ENCODE data around the gene MAP2. TPM values are rescaled to one million over a fixed set of nuclear protein-coding genes. Genes with fewer than 3 reads are reported as not detected.
A peak's percentile ranks its signal among the peaks of the same experiment; 100 is the strongest.

MAP2 gene, protein sequence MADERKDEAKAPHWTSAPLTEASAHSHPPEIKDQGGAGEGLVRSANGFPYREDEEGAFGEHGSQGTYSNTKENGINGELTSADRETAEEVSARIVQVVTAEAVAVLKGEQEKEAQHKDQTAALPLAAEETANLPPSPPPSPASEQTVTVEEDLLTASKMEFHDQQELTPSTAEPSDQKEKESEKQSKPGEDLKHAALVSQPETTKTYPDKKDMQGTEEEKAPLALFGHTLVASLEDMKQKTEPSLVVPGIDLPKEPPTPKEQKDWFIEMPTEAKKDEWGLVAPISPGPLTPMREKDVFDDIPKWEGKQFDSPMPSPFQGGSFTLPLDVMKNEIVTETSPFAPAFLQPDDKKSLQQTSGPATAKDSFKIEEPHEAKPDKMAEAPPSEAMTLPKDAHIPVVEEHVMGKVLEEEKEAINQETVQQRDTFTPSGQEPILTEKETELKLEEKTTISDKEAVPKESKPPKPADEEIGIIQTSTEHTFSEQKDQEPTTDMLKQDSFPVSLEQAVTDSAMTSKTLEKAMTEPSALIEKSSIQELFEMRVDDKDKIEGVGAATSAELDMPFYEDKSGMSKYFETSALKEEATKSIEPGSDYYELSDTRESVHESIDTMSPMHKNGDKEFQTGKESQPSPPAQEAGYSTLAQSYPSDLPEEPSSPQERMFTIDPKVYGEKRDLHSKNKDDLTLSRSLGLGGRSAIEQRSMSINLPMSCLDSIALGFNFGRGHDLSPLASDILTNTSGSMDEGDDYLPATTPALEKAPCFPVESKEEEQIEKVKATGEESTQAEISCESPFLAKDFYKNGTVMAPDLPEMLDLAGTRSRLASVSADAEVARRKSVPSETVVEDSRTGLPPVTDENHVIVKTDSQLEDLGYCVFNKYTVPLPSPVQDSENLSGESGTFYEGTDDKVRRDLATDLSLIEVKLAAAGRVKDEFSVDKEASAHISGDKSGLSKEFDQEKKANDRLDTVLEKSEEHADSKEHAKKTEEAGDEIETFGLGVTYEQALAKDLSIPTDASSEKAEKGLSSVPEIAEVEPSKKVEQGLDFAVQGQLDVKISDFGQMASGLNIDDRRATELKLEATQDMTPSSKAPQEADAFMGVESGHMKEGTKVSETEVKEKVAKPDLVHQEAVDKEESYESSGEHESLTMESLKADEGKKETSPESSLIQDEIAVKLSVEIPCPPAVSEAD (N-terminal part only)
- 1 to 10 TPM; 1.8 TPM for total RNA-seq
- 172 TPM for polyA plus RNA-seq (2013, experiment 1 of 2)
- 153 TPM for polyA plus RNA-seq (2013, experiment 2 of 2)
- long read RNA-seq, experiment 1, partial matches to known transcripts: 1 of 1 reads
- long read RNA-seq, experiment 1, other reads (novel, unspliced or antisense): 0 of 1 reads
- long read RNA-seq, experiment 2: 0 reads
- long read RNA-seq, experiment 3, partial matches to known transcripts: 0 of 1 reads
- long read RNA-seq, experiment 3, other reads (novel, unspliced or antisense): 1 of 1 reads
- long read RNA-seq, experiment 4: 0 reads

DNA sequence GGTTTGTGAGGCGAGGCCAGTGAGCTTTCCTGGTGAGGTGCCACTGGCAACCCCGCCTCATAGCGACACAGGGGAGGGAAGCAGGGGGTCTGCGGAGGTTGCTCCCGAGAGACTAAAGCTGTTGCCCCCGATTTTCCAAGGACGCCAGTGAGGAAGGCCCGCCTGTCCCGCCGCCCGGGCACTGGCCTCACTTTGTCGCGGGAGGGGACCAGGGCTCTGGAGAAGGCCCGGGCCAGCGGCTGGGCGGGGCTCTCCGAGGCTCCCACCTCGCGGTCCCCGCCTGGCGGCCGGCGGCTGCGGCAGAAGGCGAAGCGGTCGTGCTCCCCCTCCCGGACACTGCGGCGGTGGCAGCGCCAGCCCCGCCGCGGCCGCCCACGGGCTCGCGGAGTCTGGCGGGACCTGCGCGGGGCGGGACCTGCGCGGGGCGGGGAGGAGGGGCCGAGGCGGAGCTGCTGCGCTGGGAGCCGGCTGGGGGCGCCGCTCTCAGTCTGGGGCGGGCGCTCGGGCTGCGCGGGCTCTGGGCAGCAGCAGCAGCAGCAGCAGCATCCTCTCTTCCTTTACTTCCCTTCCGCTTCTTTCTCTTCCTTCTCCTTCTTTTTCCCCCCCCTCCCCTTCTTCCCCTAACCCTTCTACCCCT, at the start of gene MAP2:
MAP2 (plus strand) TSS at position 486 of the 637 bp plus-strand sequence. CDS start 229,124 bp downstream, outside the sequence.
- H3K9me3 Mint-ChIP-seq: no peaks in the 10 kb centered on the region
- peak within 1 kb of the TSS; percentile 77 for H3K27ac ChIP-seq (ENCODE audit: low read depth, low read length)
- peak within 1 kb of the TSS; percentile 58 for H3K4me3 Mint-ChIP-seq
- H3K9ac ChIP-seq (ENCODE audit: extremely low read depth, low read length, poor library complexity, severe bottlenecking): no peak within 1 kb of the TSS
- H3K4me1 Mint-ChIP-seq: peaks cover 10% of the 10 kb centered on the region
- peaks cover 41% of the 10 kb centered on the region for H3K27me3 Mint-ChIP-seq (ENCODE audit: insufficient read depth)
- WGBS, 2 experiments (ENCODE audit: insufficient coverage in 1 of 2, insufficient read length in 1 of 2): 5 to 18% methylated on average over 18 to 57 of the region's 57 CpGs
- H3K27ac Mint-ChIP-seq: no peak within 1 kb of the TSS
- no peaks in the 10 kb centered on the region for H3K36me3 Mint-ChIP-seq (ENCODE audit: low read depth)
- peak within 1 kb of the TSS; percentile 81 for H3K4me3 ChIP-seq (ENCODE audit: low read length)
- no peaks in the 10 kb centered on the region for H3K36me3 ChIP-seq (ENCODE audit: control insufficient read depth, insufficient read depth, low read length)
- DNase-seq: peak; percentile 94
- TF ChIP-seq, protein P1, sequence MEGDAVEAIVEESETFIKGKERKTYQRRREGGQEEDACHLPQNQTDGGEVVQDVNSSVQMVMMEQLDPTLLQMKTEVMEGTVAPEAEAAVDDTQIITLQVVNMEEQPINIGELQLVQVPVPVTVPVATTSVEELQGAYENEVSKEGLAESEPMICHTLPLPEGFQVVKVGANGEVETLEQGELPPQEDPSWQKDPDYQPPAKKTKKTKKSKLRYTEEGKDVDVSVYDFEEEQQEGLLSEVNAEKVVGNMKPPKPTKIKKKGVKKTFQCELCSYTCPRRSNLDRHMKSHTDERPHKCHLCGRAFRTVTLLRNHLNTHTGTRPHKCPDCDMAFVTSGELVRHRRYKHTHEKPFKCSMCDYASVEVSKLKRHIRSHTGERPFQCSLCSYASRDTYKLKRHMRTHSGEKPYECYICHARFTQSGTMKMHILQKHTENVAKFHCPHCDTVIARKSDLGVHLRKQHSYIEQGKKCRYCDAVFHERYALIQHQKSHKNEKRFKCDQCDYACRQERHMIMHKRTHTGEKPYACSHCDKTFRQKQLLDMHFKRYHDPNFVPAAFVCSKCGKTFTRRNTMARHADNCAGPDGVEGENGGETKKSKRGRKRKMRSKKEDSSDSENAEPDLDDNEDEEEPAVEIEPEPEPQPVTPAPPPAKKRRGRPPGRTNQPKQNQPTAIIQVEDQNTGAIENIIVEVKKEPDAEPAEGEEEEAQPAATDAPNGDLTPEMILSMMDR (conservative IDR thresholded peaks at IDR 0.05): peak; percentile 96
- H3K9me3 ChIP-seq (ENCODE audit: control insufficient read depth, low read length): no peaks in the 10 kb centered on the region
- no peaks in the 10 kb centered on the region for H3K4me1 ChIP-seq (ENCODE audit: control insufficient read depth, insufficient read depth, low read length)
- H3K27me3 ChIP-seq (ENCODE audit: control insufficient read depth, insufficient read depth, low read length, poor library complexity, severe bottlenecking): peaks cover 25% of the 10 kb centered on the region

DNA sequence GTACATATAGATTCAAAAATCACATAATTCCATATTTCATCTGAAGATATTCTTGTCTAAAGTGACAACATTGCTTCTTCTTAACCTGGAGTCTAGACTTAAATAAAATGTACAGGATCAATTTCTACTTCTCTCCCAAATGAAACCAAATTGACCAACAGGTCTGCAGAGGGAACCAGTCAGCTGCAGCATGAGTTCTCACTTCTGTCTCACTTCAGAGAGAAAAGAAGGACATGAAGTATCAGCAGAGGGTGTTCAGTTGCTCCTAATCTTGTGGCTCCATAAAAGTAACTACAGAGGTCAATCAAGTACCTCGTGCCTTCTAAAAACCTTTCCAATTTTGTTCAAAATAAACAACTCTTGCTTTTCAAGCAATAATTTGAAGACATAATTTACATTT, 47.2 kb upstream of the MAP2 start:
- Histone ChIP-seq H3K27ac (ENCODE audit: low read depth, low read length) (no peak overlapping the region), H3K4me3 (ENCODE audit: low read length) (no peak overlapping the region), H3K36me3 (ENCODE audit: control insufficient read depth, insufficient read depth, low read length) (no peaks in the 10 kb centered on the region), H3K4me1 (ENCODE audit: control insufficient read depth, insufficient read depth, low read length) (no peaks in the 10 kb centered on the region), H3K9me3 (ENCODE audit: control insufficient read depth, low read length) (no peaks in the 10 kb centered on the region), H3K27me3 (ENCODE audit: control insufficient read depth, insufficient read depth, low read length, poor library complexity, severe bottlenecking) (no peaks in the 10 kb centered on the region), H3K9ac (ENCODE audit: extremely low read depth, low read length, poor library complexity, severe bottlenecking) (no peak overlapping the region)
- no peaks in the 10 kb centered on the region for H3K36me3 Mint-ChIP-seq (ENCODE audit: low read depth)
- DNase-seq: no peak
- H3K27ac Mint-ChIP-seq: no peak overlapping the region
- WGBS, 2 experiments (ENCODE audit: insufficient coverage in 1 of 2, insufficient read length in 1 of 2): 86% methylated on average over 1 of the region's 1 CpG; no CpG with 5 or more reads in 1 of the 2 experiments
- no peaks in the 10 kb centered on the region for H3K27me3 Mint-ChIP-seq (ENCODE audit: insufficient read depth)
- H3K4me1 Mint-ChIP-seq: no peaks in the 10 kb centered on the region
- H3K4me3 Mint-ChIP-seq: no peak overlapping the region
- TF ChIP-seq, protein P1 (conservative IDR thresholded peaks at IDR 0.05): no peak
- peaks cover 18% of the 10 kb centered on the region for H3K9me3 Mint-ChIP-seq
